NB4 (cell line): ENCODE measurements around the gene NFX1.

Experiments
- POLR2A ChIP-seq: IDR thresholded peaks from 2 replicates; pipeline ENCODE4 v1.6.1; 2011; ENCODE audit warnings: mild to moderate bottlenecking; ENCODE audit not compliant: insufficient read length; ENCODE audit errors: extremely low read depth
- TF ChIP-seq, protein P1 (sequence below): IDR thresholded peaks from one replicate; pipeline ENCODE4 v1.5.1; 2012; ENCODE audit warnings: low read depth, low read length

GRCh38 chr9:33372900-33373299 is 82.6 kb downstream of the NFX1 start:
- TF ChIP-seq, protein P1, sequence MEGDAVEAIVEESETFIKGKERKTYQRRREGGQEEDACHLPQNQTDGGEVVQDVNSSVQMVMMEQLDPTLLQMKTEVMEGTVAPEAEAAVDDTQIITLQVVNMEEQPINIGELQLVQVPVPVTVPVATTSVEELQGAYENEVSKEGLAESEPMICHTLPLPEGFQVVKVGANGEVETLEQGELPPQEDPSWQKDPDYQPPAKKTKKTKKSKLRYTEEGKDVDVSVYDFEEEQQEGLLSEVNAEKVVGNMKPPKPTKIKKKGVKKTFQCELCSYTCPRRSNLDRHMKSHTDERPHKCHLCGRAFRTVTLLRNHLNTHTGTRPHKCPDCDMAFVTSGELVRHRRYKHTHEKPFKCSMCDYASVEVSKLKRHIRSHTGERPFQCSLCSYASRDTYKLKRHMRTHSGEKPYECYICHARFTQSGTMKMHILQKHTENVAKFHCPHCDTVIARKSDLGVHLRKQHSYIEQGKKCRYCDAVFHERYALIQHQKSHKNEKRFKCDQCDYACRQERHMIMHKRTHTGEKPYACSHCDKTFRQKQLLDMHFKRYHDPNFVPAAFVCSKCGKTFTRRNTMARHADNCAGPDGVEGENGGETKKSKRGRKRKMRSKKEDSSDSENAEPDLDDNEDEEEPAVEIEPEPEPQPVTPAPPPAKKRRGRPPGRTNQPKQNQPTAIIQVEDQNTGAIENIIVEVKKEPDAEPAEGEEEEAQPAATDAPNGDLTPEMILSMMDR: no peak
- no peak for TF ChIP-seq POLR2A
